ENCODE data around the gene ERCC2.
"Not testable (repeated sequence)": the region's sequence is repeated elsewhere in the genome, so short reads cannot be mapped to it uniquely, and the experiment has no call there.

The ERCC2 gene

DNA sequence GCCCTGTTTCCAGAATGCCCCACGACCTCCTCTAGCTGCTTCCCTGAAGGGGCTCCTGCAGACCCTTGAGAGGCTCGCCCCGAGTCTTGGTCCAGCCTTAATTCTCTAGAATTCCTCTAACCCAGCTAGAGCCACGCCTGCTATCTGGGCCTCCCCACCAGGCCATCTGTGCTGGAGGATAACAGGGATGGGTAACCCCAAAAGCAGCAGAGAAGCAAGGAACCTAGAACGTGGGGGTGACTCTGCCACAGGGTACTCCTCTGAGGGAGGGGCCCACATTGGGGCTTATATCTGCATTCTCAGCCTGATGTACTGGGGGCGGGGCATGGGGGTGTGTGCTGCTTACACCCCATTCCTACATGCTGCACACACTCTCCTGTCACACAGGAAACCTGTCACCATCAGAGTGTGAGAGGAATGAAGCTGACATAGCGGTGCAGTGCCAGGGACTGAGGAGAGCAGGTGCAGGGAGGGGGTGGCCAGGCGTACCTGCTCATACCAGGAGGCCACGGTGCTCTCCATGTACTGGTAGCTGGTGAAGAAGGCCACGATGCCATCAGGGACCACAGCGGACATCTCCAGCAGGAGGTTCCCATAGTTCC is 16.0 kb downstream of the ERCC2 start:
- DNase-seq (ENCODE audit: low spot score) = no peak

DNA sequence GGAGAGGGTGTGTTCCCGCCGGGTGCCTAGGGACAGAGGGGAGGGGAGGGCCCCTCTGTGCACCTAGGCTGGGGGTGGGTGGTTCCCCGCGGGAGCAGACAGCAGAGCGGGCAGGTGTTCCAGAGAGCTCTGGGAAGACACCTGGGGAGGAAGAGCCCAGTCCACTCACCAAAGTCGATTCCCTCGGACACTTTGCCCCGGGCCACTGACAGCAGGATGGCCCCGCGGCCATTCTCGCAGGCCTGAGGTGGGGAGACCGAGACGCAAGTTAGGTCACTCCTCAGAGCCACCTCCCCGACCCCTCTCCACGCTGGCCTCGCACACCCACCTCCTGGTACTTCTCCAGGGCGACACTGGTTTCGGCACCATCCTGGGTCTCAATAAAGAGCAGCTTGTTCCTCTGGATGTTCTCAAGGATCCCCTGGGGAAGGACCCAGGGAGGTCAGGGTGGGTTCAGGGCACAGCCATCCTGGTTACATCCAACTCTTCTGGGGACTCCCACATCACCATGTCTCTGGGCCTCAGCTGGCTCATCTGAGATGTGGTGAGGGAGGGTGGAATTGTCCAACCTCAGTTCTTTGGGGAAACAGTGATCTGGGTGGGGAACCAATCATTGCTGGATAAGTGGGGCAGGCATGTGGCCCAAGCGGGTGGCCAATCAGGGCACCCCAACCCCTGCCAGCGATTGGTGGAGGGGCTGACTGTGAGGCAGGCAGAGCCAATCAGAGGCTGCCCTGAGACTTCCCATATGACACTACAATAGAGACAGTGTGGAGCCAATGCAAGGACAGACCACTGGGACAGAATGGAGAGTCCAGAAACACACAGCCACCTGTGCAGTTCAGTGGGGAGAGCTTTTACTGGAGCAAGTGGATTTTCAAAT is 17.2 kb downstream of the ERCC2 start:
- DNase-seq (ENCODE audit: low spot score) = no peak

DNA sequence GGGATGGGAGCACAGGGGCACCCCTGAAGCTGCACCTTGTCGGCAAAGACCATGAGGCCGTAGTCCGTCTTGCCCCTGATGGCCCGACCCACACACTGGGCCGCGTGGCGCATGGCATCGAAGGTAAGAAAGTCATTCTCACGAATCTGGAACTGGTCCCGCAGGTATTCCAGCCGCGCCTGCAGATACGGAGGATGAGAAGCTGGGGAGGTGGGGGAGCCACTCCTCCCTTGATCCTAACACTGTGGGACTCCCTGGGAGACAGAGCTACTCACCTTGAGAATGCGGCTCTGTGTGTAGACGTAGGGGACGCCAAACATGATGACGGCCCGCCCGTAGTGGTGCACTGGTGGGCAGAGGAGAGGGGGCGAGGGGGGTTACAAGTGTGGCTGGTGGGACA is 17.9 kb downstream of the ERCC2 start:
- no peak for DNase-seq (ENCODE audit: low spot score)

DNA sequence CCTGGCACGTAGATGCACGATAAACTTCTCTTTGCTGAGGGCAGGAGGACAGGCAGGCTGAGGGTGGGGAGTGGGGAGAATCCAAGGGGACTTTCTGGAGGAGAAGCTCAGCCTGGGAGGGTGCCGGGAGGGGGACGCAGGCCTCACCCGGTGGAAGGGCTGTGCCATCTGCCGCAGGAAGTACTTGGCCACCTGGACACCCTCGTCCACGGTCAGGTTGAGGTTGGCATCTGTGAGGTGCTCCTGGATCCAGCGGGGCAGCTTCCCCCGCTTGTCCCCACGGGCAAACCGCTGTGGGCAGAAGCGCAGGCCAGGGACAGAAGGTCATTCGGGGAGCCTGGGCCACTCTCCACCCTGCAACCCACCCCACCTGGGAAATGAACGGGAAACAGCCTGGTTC is 18.3 kb downstream of the ERCC2 start:
- DNase-seq (ENCODE audit: low spot score) = no peak

DNA sequence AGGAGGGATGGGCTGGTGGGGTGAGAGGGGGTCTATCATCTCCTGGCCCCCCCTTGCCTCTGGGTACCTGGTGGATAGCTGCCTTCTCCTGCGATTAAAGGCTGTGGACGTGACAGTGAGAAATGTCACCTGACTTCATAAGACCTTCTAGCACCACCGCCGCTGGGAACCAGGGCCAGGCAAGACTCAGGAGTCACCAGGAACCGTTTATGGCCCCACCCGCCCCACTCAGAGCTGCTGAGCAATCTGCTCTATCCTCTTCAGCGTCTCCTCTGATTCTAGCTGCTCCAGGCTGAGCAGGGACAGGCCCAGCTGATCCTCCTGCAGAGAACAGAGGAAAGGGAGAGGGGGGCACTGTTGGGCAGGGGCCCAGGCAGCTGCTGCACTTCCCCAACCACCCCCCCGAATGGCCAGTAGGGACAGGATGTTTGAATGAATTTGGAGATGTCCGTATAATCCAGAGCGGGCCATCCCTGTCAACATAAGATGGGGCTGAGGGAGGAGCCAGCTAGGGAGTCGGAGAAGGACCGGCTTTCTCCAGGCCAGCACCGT is 18.9 kb downstream of the ERCC2 start:
- no peak for DNase-seq (ENCODE audit: low spot score)

DNA sequence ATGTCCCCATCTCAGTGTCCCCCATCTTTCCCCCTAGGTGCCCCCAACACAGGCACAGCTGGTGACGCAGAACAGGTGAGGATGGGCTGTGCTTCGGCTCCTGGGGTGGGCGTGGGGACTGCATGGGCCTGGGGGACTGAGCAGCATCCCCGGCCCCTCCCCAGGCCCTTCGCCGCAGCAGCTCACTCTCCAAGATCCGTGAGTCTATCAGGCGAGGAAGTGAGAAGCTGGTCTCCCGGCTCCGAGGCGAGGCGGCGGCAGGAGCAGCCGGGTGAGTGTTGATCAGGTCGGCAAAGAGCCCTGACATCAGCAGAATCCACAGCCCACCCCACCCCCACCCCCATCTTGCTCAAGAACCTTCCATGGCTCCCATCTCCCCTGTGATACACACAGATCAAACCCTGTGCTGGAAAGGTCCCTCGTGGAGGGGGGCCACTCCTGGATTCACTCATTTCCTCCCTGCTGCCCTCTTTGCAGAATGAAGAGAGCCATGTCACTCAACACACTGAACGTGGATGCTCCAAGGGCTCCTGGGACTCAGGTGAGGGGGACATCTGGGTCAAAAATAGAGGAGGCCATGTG is 19.8 kb downstream of the ERCC2 start:
- DNase-seq (ENCODE audit: low spot score) = no peak

DNA sequence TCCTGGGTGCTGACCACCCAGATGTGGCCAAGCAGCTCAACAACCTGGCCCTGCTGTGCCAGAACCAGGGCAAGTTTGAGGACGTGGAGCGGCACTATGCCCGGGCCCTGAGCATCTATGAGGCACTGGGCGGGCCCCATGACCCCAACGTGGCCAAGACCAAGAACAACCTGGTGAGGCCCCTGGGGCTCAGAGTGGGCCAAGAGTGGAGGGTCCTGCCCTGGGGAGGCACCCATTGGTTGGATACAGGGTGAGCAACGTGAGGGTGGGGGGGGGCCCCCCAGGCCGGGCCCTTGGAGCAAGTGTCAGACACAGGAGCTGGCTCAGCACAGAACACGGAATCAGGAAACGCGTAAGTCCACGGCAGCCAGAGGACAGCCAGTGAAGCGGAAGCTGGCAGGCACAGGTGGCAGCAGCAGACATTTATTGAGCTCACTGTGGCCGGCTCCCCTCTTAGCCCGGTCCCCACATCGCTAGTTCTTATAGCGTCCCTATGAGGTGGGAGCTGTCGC is 20.9 kb downstream of the ERCC2 start:
- no peak for DNase-seq (ENCODE audit: low spot score)

DNA sequence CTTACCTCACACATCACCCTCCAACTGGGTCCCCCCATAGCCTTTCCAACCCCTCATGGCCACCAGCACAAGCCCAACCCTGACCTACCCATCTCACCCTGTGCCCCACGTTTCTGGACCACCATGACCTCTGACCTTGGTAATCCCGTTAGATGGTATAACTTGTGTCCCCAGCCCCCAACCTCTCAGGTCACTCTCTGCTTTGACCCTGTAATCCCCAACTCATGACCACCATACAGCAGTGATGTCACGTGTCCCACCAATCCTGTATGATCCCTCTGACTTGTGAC is 21.3 kb downstream of the ERCC2 start:
- no peak for DNase-seq (ENCODE audit: low spot score)

DNA sequence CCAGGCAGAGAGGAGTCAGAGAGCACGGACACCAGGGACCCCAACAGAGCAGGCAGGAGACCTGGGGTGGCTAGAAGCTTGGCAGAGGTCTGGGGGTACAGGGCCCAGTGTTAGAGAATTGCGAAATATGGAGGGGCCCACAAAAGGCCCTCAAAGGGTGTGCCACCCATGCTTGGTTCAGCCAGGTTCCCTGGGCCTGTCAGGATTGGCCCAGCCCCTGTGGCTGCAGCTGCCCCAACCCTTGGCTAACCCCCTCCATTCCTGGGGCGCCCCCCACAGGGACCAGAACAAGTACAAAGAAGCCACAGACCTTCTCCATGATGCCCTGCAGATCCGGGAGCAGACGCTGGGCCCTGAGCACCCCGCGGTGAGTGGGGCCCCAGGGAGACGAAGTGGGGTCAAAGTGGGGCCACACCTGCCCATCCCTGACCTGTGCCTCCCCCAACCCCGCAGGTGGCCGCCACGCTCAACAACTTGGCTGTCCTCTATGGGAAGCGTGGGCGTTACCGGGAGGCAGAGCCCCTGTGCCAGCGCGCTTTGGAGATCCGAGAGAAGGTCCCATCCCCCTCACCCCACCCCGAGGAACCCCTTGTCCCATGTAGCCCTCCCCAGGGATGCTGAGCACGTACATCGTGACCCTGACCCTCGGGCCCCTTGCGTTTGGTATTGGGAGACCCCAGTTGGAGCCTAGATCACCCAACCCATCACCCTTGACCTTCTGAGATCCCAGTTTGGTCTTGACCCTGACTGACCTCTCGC is 21.8 kb downstream of the ERCC2 start:
- DNase-seq (ENCODE audit: low spot score) = no peak

DNA sequence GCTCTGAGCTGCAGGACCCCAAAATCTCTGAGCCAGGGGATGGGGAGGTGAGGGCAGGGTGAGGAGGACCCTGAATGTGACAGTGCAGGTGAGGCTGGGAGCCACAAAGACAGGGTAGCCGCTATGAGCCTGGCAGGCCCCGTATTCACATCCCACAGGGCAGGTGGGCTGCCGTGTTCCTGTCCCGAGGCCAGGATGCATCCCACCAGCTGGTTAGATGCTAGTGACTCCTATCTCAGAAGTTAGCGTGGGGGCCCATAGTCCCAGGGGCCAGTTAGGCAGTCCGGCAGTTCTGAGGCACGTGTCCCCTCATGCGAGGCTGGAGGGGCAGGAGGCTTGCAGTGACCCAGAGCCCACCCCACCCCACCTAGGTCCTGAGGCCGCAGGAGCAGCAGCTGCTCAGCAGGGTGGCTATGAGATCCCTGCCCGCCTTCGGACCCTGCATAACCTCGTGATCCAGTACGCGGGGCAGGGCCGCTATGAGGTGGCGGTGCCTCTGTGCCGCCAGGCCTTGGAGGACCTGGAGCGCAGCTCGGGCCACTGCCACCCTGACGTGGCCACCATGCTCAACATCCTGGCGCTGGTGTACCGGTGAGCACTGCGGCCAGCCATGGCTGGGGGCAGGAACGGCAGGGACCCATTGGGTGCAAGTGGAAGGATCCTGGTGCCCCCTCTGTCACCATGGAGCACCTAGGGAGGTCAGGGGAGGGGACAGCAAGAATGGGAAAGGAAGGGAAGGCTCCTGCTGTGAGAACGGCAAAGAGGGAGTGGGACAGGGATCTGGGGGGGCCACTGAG is 22.6 kb downstream of the ERCC2 start:
- no peak for DNase-seq (ENCODE audit: low spot score)

DNA sequence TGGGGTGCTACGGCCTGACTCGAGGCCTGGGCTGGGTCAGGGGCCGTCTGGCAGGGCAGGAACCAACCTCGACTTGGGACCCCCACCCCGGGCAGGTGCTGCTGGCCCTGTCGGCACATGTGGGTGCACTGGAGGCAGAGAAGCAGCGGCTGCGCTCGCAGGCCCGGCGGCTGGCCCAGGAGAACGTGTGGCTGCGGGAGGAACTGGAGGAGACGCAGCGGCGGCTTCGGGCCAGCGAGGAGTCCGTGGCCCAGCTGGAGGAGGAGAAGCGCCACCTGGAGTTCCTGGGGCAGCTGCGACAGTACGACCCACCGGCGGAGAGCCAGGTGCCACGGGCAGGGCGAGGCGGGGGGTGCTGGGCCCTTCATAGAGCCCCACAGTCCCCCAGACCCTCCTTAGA is 23.9 kb downstream of the ERCC2 start:
- DNase-seq (ENCODE audit: low spot score) = no peak

DNA sequence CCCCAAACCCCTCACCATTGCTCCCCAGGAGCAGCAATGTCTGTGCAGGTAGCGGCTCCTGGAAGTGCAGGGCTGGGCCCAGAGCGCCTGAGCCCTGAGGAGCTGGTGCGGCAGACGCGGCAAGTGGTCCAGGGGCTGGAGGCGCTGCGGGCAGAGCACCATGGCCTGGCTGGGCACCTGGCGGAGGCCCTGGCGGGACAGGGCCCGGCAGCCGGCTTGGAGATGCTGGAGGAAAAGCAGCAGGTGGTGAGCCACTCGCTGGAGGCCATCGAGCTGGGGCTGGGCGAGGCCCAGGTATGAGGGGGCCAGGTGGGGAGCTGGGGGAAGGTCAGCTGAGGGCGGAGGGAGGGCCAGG is 24.9 kb downstream of the ERCC2 start:
- no peak for DNase-seq (ENCODE audit: low spot score)

DNA sequence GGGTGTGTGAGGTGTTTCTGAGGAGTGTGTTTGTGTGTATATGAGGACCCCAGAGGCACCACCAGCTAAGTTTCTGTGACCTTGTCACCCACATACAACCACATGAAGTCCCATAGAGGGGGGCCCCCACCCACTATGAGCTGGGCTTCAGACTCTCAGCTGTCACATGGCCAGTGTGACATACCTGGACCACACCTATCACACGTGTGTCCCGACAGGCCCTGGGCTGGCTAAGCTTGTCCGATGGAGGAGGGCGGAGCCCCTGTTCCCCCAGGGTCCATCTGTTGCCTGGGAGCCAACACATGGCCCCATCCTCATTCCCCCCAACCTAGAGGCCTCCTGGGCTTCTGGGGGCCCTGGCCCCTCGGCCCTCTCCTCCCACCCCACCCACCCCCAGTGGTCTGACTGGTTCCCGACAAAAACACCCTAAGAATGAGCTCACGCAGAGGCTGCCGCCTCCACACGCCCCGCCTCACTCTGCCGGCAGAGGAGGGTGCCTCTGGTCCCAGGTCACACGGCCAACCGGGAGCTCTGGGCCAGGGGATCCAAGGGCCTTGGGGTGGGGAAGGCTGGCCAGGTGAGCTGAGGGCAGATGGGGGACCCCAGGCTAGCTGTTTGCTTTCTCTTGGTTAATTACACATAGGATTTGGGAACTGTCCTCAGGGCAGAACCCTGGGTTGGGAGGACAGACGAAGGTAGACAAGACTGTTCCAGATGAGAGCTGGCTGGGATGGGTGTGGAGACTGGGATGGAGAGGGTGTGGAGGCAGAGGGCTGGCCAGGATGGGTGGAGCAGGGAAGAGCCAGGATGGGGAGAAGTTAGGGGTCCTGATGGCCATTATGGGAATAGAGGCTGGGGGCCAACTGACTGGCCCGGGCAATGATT is 25.5 kb downstream of the ERCC2 start:
- no peak for DNase-seq (ENCODE audit: low spot score)

DNA sequence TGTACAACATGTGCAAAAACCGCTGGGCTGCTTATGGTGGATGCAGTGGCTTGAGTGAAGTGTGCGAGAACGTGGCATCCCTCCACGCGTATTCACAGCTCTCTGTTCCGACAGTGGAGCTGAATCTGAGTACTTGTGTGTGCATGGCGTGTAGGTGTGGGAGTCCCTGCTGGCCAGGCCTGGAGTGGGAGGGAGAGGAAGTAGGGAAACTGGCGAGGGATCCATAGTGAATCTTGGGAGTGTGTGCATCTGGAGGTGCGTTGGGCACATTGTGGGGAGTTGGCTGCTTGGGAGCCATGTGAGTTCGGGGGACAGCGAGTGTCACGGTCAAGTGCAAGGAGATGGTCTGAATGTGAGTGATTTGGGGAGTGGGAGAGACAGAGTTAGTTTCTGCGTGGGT is 27.5 kb downstream of the ERCC2 start:
- DNase-seq (ENCODE audit: low spot score) = no peak

DNA sequence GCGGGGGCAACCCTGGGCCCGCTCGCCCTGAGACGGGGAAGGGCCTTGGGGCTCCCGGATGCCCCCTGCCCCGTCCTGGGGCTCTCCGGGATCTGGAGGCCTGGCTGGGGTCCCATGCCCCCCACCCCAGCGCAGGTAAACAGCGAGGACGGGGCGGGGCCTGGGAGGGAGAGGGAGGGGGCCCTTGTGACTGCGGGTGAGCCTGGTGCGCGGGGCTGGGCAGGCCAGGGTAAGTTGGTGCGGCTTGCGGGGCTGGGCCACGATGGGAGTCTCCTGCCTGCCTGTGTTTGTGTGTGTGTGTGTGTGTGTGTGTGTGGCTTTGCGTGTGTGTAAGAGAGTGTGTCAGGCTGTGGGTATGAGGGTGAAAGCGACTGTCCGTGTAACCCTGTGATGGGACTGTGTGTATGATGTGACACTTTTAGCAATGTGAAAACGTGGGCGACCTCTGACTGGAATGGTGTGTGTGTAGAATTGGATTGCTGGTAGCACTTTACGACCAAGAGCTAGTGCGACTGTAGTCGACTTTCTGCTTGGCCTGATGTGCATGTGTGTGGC is 29.4 kb downstream of the ERCC2 start:
- DNase-seq (ENCODE audit: low spot score) = no peak

DNA sequence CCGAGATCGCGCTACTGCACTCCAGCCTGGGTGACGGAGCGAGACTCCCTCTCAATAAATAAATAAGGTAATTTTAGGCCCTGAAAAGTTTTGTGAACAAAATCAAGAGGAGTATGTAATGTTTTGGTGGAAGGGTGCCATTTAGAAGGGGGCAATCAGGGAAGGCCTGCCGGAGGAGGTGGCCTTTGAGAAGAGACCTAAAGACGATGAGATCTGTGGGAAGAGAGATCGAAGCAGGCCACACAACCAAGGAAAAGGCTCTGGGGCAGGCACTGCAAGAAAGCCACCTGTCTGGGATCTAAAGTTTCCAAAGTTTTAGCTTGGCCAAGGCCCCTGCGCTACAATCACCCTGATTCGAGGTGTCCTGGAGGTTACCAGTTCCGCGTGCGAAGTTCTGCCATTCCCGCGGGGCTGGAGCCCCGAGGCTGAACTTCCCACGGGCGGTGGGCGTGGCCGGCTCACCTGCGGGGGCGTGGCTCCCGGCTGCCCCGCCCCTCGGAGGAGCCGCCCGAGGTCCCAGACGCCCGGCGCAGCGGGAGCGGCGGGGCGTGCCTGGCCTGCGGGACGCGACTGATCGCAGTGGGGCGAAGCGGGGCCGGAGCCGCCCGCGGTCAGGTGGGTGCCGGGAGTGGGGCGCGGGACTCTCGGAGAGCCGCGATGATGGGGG is 30.0 kb downstream of the ERCC2 start, which contains the start of gene KLC3:
KLC3 (plus strand) TSS at position 519 of the 667 bp plus-strand sequence. CDS start 4,792 bp downstream, outside the sequence.
- no peak for DNase-seq (ENCODE audit: low spot score)

DNA sequence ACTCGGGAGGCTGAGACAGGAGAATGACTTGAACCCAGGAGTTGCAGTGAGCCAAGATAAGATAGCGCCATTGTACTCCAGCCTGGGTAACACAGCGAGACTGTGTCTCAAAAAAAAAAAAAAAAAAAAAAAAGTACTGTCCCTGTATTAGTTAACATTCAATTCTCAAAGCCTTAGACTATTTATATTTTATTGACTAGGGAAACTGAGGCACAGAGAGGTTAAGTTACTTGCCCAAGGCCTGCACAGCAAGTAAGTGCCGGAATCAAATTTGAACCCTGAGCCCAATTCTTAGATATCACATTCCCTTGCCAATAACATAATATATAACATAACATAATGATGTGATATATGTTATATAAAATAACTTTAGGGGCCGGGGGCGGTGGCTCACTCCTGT is 30.7 kb downstream of the ERCC2 start:
- no peak for DNase-seq (ENCODE audit: low spot score)

DNA sequence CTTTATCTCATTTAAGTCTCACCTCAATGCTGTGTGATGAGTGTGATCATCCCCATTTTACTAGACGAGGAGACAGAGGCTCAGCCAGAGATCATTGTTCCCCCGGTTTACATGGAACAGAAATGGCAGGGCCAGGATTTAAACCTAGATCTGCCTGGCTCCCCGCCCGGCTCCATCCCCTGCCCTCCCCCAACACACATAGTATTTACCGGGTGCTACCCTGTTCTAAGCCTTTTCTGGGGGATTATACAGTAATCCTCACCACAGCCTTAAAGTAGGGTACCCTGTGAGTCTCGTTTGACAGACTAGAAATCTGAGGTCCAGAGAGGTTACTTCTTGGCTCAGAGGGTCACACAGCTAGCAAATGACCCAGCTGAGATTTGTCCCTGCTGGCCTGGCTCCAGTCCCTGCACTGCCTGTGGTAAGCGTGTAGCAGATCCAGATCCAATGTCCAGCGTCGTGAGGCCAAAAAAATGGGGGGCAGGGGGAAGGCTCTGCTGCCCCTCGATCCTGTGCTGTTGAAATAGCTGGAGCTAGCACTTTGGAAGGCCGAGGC is 33.6 kb downstream of the ERCC2 start:
- DNase-seq (ENCODE audit: low spot score) = no peak

DNA sequence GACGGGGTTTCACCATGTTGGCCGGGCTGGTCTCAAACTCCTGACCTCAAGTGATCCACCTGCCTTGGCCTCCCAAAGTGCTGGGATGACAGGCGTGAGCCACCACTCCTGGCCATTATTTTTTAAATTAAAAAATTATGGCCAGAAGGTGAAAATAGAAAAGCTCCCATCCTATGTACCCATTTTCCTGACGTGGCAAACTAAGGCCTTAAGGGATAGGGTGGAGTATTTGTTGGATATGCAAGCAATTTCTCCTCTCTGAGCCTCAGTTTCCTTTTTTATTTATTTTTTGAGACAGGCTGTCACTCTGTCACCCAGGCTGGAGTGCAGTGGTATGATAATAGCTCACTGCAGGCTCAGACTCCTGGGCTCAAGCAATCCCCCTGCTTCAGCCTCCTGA is 35.5 kb downstream of the ERCC2 start:
- DNase-seq (ENCODE audit: low spot score) = not testable (repeated sequence)

Measured in putamen (tissue), 1 donor.